HG03469 (cell line): ENCODE measurements around the gene PCDHGA9.
A peak's percentile ranks its signal among the peaks of the same experiment; 100 is the strongest.
"Not testable (repeated sequence)": the region's sequence is repeated elsewhere in the genome, so short reads cannot be mapped to it uniquely, and the experiment has no call there.

Experiments used
- ATAC-seq: cut with Tn5 transposase; IDR thresholded peaks from one replicate; pipeline ENCODE4 v1.9.1; 2021; ENCODE audit warnings: mild to moderate bottlenecking, moderate library complexity, moderate number of reproducible peaks; ENCODE audit not compliant: unreplicated experiment

PCDHGA9 gene

GRCh38 chr5:141413540-141414069 is 11.0 kb downstream of the PCDHGA9 start:
- no peak for ATAC-seq

- not testable (repeated sequence) for ATAC-seq
Measured at GRCh38 chr5:141414548-141415274, 12.1 kb downstream of the PCDHGA9 start.

- not testable (repeated sequence) for ATAC-seq
Measured at GRCh38 chr5:141415275-141415618, 12.7 kb downstream of the PCDHGA9 start.

GRCh38 chr5:141417494-141418172 is 15.1 kb downstream of the PCDHGA9 start, which contains the start of gene PCDHGB7:
TSS of gene PCDHGB7 (plus strand) at chr5:141417677. CDS start at chr5:141417860, 183 bp downstream.
- peak; percentile 52 for ATAC-seq

- no peak for ATAC-seq
Measured at GRCh38 chr5:141419074-141419880, 16.7 kb downstream of the PCDHGA9 start.

GRCh38 chr5:141420855-141421488 is 18.4 kb downstream of the PCDHGA9 start, which contains the start of gene PCDHGA11:
TSS of gene PCDHGA11 (plus strand) at chr5:141421051. CDS start at chr5:141421228, 177 bp downstream.
- ATAC-seq: no peak

- no peak for ATAC-seq
Measured at GRCh38 chr5:141421489-141421855, 18.9 kb downstream of the PCDHGA9 start.

- ATAC-seq: no peak
Measured at GRCh38 chr5:141422742-141423291, 20.2 kb downstream of the PCDHGA9 start.

- ATAC-seq: no peak
Measured at GRCh38 chr5:141427783-141428426, 25.3 kb downstream of the PCDHGA9 start.

- ATAC-seq: peak; percentile 85
Measured at GRCh38 chr5:141430332-141431113, 27.9 kb downstream of the PCDHGA9 start, which contains the start of gene PCDHGA12. TSS of gene PCDHGA12 (plus strand) at chr5:141430507. CDS start at chr5:141430760, 253 bp downstream.

- peak; percentile 23 for ATAC-seq
Measured at GRCh38 chr5:141431286-141431685, 28.7 kb downstream of the PCDHGA9 start.

- ATAC-seq: not testable (repeated sequence)
Measured at GRCh38 chr5:141432308-141432707, 29.7 kb downstream of the PCDHGA9 start.

- ATAC-seq: not testable (repeated sequence)
Measured at GRCh38 chr5:141432726-141433125, 30.1 kb downstream of the PCDHGA9 start.

- no peak for ATAC-seq
Measured at GRCh38 chr5:141434006-141434405, 31.4 kb downstream of the PCDHGA9 start.

GRCh38 chr5:141437221-141437620 is 34.6 kb downstream of the PCDHGA9 start:
- ATAC-seq: no peak

GRCh38 chr5:141439411-141440141 is 37.0 kb downstream of the PCDHGA9 start:
- no peak for ATAC-seq

GRCh38 chr5:141440341-141440740 is 37.8 kb downstream of the PCDHGA9 start:
- ATAC-seq: no peak

GRCh38 chr5:141441571-141442170 is 39.1 kb downstream of the PCDHGA9 start:
- ATAC-seq: no peak
